Retinal pigment epithelial cell (primary cell): ENCODE results near the gene RANGAP1.

Experiments used
- DNase-seq: peaks from one replicate; pipeline ENCODE4 v3.0.0-alpha.2; 2010; ENCODE audit warnings: low read depth
- H3K4me3 ChIP-seq: 2 replicates; pipeline ENCODE4 v1.5.1; 2011; ENCODE audit warnings: mild to moderate bottlenecking, low read length, control low read depth, moderate library complexity
- CTCF ChIP-seq: conservative IDR thresholded peaks from 2 replicates; pipeline ENCODE4 v1.5.1; 2011; ENCODE audit warnings: low read depth, low read length, control low read depth, inconsistent platforms

The RANGAP1 gene

GRCh38 chr22:41197038-41197972 lies 88.7 kb downstream of the RANGAP1 start:
- no peak for DNase-seq
- peak; percentile 13 for TF ChIP-seq CTCF
- peak overlapping the region; percentile 72 for H3K4me3 ChIP-seq
